Liver (tissue), 9 donors: ENCODE measurements around the gene MTMR12. TPM values are rescaled to one million over a fixed set of nuclear protein-coding genes. Genes with fewer than 3 reads are reported as not detected.
"Not testable (repeated sequence)": the region's sequence is repeated elsewhere in the genome, so short reads cannot be mapped to it uniquely, and the experiment has no call there.

Experiments
- DNase-seq: peaks from one replicate; pipeline ENCODE4 v3.0.0-alpha.2; 2017; ENCODE audit warnings: low spot score
- H3K27ac ChIP-seq, 2 donors: one replicate each; pipeline ENCODE4 v1.7.0; 2013; ENCODE audit warnings: inconsistent platforms in 2 of 2, low read length in 2 of 2, control low read depth in 1 of 2, low read depth in 1 of 2, mild to moderate bottlenecking in 1 of 2
- H3K27me3 ChIP-seq, 4 donors: one replicate each; pipeline versions ENCODE4 v1.6.1 to v1.7.0; 2013; ENCODE audit warnings: low read length in 3 of 4, inconsistent platforms in 1 of 4, mild to moderate bottlenecking in 1 of 4, moderate library complexity in 1 of 4; ENCODE audit not compliant: control insufficient read depth in 4 of 4, insufficient read depth in 4 of 4
- H3K36me3 ChIP-seq, 4 donors: one replicate each; pipeline versions ENCODE4 v1.6.1 to v1.7.0; 2013; ENCODE audit warnings: low read length in 3 of 4, mild to moderate bottlenecking in 3 of 4, low read depth in 1 of 4, moderate library complexity in 1 of 4; ENCODE audit not compliant: control insufficient read depth in 4 of 4, insufficient read depth in 3 of 4
- H3K4me1 ChIP-seq, 4 donors: one replicate each; pipeline versions ENCODE4 v1.6.1 to v1.7.0; 2013; ENCODE audit warnings: low read length in 3 of 4, mild to moderate bottlenecking in 3 of 4, moderate library complexity in 1 of 4; ENCODE audit not compliant: control insufficient read depth in 4 of 4, insufficient read depth in 4 of 4
- H3K4me3 ChIP-seq, 3 donors: one replicate each; pipeline versions ENCODE4 v1.6.1 to v1.7.0; 2013; ENCODE audit warnings: low read length in 3 of 3, control low read depth in 1 of 3, low read depth in 1 of 3, mild to moderate bottlenecking in 1 of 3
- H3K9ac ChIP-seq, 2 donors: one replicate each; pipeline ENCODE4 v1.7.0; 2013; ENCODE audit warnings: low read length in 2 of 2, mild to moderate bottlenecking in 2 of 2, moderate library complexity in 2 of 2, control low read depth in 1 of 2, low read depth in 1 of 2
- H3K9me3 ChIP-seq, 4 donors: one replicate each; pipeline versions ENCODE4 v1.6.1 to v1.7.0; 2013; ENCODE audit warnings: low read length in 3 of 4; ENCODE audit not compliant: control insufficient read depth in 4 of 4
- ATF3 ChIP-seq: IDR thresholded peaks from 2 replicates; pipeline ENCODE4 v1.6.1; 2016; ENCODE audit warnings: antibody characterized with exemption
- CTCF ChIP-seq: fragments of 150-350 bp; IDR thresholded peaks from 2 replicates; pipeline ENCODE4 v1.5.1; 2017; ENCODE audit warnings: improper control_type of control experiment, low read depth, low read length; ENCODE audit not compliant: missing input control
- FOXA1 ChIP-seq: IDR thresholded peaks from 2 replicates; pipeline ENCODE4 v1.6.1; 2016; ENCODE audit warnings: antibody characterized with exemption
- FOXA2 ChIP-seq: IDR thresholded peaks from 2 replicates; pipeline ENCODE4 v1.6.1; 2016; ENCODE audit warnings: antibody characterized with exemption
- HNF4A ChIP-seq, 2 donors: conservative IDR thresholded peaks; 2 replicates each; pipeline ENCODE4 v1.6.1; 2016; ENCODE audit warnings: antibody characterized with exemption in 2 of 2, mild to moderate bottlenecking in 2 of 2
- RAD21 ChIP-seq, 2 donors: IDR thresholded peaks; 2 replicates each; pipeline ENCODE4 v1.6.1; 2016; ENCODE audit warnings: antibody characterized with exemption in 2 of 2, mild to moderate bottlenecking in 2 of 2
- RXRA ChIP-seq, 2 donors: IDR thresholded peaks; 2 replicates each; pipeline ENCODE4 v1.6.1; 2017 to 2018; ENCODE audit warnings: antibody characterized with exemption in 2 of 2, mild to moderate bottlenecking in 1 of 2
- TAF1 ChIP-seq: conservative IDR thresholded peaks from 2 replicates; pipeline ENCODE4 v1.6.1; 2016; ENCODE audit warnings: antibody characterized with exemption, mild to moderate bottlenecking
- WGBS: extraction: QIAGEN DNeasy Blood & Tissue Kit; methylation state at CpG from one replicate; pipeline ENCODE4 v1.1.7; 2013; 5-methylcytosine and 5-hydroxymethylcytosine counted together
- polyA plus RNA-seq, 2 donors: library from polyadenylated mRNA; stranded (reverse) in 1 of 2; unstranded in 1 of 2; fragments of 200-250 nt in 1 of 2; fragments of >200 nt in 1 of 2; fragmentation: Nextera tagmentation in 1 of 2; extraction: Ambion mirVana in 1 of 2; gene quantifications; one replicate each; pipeline versions ENCODE4 v1.2.1 to v1.2.3, GENCODE V29; 2013 to 2015
- total RNA-seq, 2 donors: library from RNA; depleted of rRNA; stranded (reverse); fragments of >200 nt; gene quantifications; one replicate each; pipeline ENCODE4 v1.2.3, GENCODE V29; 2014
- TF ChIP-seq, protein P1 (sequence below): IDR thresholded peaks from 2 replicates; pipeline ENCODE4 v1.6.1; 2016; ENCODE audit warnings: antibody characterized with exemption, mild to moderate bottlenecking
- TF ChIP-seq, protein P2 (sequence below): IDR thresholded peaks from 2 replicates; pipeline ENCODE4 v1.6.1; 2016; ENCODE audit warnings: antibody characterized with exemption
- TF ChIP-seq, protein P3 (sequence below): IDR thresholded peaks from 2 replicates; pipeline ENCODE4 v1.6.1; 2016; ENCODE audit warnings: antibody characterized with exemption
- donor health status: healthy.
- donor health status: healthy.
- donor health status: healthy.
- donor health status: healthy.
- donor health status: healthy.

The MTMR12 gene
- total and polyA plus RNA-seq, 4 donors, result 4.4 to 28.7 (median 15.8) TPM

GRCh38 chr5:32291591-32291990 lies 21.1 kb downstream of the MTMR12 start:
- H3K9ac ChIP-seq, result no peak overlapping the region
- H3K4me3 ChIP-seq, result no peak overlapping the region
- no peaks in the 10 kb centered on the region for H3K9me3 ChIP-seq
- 72% methylated on average over 7 of the region's 7 CpGs for WGBS
- H3K36me3 ChIP-seq, result peaks cover 0 to 4% (median under 1%) of the 10 kb centered on the region in 4 donors
- TF ChIP-seq, protein P1, sequence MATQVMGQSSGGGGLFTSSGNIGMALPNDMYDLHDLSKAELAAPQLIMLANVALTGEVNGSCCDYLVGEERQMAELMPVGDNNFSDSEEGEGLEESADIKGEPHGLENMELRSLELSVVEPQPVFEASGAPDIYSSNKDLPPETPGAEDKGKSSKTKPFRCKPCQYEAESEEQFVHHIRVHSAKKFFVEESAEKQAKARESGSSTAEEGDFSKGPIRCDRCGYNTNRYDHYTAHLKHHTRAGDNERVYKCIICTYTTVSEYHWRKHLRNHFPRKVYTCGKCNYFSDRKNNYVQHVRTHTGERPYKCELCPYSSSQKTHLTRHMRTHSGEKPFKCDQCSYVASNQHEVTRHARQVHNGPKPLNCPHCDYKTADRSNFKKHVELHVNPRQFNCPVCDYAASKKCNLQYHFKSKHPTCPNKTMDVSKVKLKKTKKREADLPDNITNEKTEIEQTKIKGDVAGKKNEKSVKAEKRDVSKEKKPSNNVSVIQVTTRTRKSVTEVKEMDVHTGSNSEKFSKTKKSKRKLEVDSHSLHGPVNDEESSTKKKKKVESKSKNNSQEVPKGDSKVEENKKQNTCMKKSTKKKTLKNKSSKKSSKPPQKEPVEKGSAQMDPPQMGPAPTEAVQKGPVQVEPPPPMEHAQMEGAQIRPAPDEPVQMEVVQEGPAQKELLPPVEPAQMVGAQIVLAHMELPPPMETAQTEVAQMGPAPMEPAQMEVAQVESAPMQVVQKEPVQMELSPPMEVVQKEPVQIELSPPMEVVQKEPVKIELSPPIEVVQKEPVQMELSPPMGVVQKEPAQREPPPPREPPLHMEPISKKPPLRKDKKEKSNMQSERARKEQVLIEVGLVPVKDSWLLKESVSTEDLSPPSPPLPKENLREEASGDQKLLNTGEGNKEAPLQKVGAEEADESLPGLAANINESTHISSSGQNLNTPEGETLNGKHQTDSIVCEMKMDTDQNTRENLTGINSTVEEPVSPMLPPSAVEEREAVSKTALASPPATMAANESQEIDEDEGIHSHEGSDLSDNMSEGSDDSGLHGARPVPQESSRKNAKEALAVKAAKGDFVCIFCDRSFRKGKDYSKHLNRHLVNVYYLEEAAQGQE, result no peak
- TF ChIP-seq, protein P2, sequence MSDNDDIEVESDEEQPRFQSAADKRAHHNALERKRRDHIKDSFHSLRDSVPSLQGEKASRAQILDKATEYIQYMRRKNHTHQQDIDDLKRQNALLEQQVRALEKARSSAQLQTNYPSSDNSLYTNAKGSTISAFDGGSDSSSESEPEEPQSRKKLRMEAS, result no peak
- H3K27ac ChIP-seq, result no peak overlapping the region
- H3K27me3 ChIP-seq, result no peaks in the 10 kb centered on the region
- peaks cover 0 to 4% (median 0%) of the 10 kb centered on the region in 4 donors for H3K4me1 ChIP-seq
- DNase-seq, result no peak

GRCh38 chr5:32290922-32291321 lies 21.8 kb downstream of the MTMR12 start:
- no peak for DNase-seq
- no peaks in the 10 kb centered on the region for H3K9me3 ChIP-seq
- H3K9ac ChIP-seq, result no peak overlapping the region
- H3K36me3 ChIP-seq, result peaks cover 0 to 2% (median 0%) of the 10 kb centered on the region in 4 donors
- H3K27me3 ChIP-seq, result no peaks in the 10 kb centered on the region
- no peak overlapping the region for H3K27ac ChIP-seq
- H3K4me1 ChIP-seq, result peaks cover 0 to 6% (median 3%) of the 10 kb centered on the region in 4 donors
- TF ChIP-seq CTCF (no peak), HNF4A (conservative IDR thresholded peaks at IDR 0.05) (no peak), RXRA (IDR thresholded peaks at IDR 0.05) (no peak), RAD21 (IDR thresholded peaks at IDR 0.05) (no peak), ATF3 (no peak), FOXA2 (no peak), TAF1 (no peak), FOXA1 (no peak)
- TF ChIP-seq, protein P3, sequence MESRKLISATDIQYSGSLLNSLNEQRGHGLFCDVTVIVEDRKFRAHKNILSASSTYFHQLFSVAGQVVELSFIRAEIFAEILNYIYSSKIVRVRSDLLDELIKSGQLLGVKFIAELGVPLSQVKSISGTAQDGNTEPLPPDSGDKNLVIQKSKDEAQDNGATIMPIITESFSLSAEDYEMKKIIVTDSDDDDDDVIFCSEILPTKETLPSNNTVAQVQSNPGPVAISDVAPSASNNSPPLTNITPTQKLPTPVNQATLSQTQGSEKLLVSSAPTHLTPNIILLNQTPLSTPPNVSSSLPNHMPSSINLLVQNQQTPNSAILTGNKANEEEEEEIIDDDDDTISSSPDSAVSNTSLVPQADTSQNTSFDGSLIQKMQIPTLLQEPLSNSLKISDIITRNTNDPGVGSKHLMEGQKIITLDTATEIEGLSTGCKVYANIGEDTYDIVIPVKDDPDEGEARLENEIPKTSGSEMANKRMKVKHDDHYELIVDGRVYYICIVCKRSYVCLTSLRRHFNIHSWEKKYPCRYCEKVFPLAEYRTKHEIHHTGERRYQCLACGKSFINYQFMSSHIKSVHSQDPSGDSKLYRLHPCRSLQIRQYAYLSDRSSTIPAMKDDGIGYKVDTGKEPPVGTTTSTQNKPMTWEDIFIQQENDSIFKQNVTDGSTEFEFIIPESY, result no peak
- H3K4me3 ChIP-seq, result no peak overlapping the region
- WGBS, result 93% methylated on average over 5 of the region's 5 CpGs

DNA sequence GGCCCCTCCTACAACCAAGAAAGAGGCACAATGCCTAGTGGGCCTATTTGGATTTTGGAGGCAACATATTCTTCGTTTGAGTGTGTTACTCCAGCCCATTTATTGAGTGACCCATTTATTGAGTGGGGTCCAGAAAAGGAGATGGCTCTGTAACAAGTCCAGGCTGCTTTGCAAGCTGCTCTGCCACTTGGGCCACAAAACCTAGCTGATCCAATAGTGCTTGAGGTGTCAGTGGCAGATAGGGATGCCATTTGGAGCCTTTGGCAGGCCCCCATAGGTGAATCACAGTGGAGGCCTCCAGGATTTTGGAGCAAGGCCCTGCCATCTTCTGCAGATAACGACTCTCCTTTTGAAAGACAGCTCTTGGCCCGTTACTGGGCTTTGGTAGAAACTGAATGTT lies 22.2 kb downstream of the MTMR12 start:
- not testable (repeated sequence) for H3K36me3 ChIP-seq, H3K27ac ChIP-seq, H3K9ac ChIP-seq, H3K4me1 ChIP-seq, H3K27me3 ChIP-seq, H3K4me3 ChIP-seq, H3K9me3 ChIP-seq, DNase-seq
- WGBS, result 87% methylated on average over 3 of the region's 3 CpGs

- not testable (repeated sequence) for H3K36me3 ChIP-seq, H3K4me3 ChIP-seq, H3K9me3 ChIP-seq, H3K27me3 ChIP-seq, H3K27ac ChIP-seq, H3K4me1 ChIP-seq, DNase-seq, H3K9ac ChIP-seq
- 96% methylated on average over 1 of the region's 1 CpG for WGBS
These were observed 22.8 kb downstream of the MTMR12 start for GRCh38 chr5:32289986-32290385.

DNA sequence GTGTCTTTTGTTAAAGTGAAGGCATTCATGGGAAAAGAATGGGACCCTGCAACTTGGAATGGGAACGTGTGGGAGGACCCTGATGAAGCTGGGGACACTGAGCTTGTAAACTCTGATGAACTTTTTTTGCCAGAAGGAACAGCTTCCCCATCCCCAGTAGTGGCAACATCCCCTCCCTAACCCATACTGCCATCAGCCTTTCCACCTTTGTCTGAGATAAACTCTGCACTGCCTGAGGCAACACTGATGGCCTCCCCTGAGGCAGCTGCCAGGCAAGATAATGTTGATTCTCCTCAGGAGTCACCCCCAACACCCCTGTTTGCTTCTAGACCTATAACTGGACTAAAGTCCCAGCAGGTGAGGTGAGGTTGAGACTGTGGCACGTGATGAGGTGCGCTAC lies 24.6 kb downstream of the MTMR12 start:
- not testable (repeated sequence) for H3K9me3 ChIP-seq, H3K4me3 ChIP-seq, DNase-seq, H3K27ac ChIP-seq, H3K9ac ChIP-seq, H3K27me3 ChIP-seq, H3K36me3 ChIP-seq
- WGBS, result 94% methylated on average over 3 of the region's 3 CpGs
- H3K4me1 ChIP-seq, result peaks cover 2 to 20% (median 8%) of the 10 kb centered on the region in 4 donors
